GM11168 (cell line): ENCODE data around the gene NME3.
"Not testable (repeated sequence)": the region's sequence is repeated elsewhere in the genome, so short reads cannot be mapped to it uniquely, and the experiment has no call there.

Source experiments
- in situ Hi-C: fragments of 300-500 bp; cut with MboI; formaldehyde crosslinking; loops from one replicate; pipeline ENCODE4 v1.12.0; 2022; ENCODE audit warnings: low sequenced_read_pairs; ENCODE audit not compliant: unreplicated experiment

NME3 gene

GRCh38 chr16:1771188-1771863, at the start of gene NME3:
TSS of gene NME3 (minus strand) at chr16:1771543. CDS start at chr16:1771534, 9 bp downstream.
- in situ Hi-C loops, result no loop called here

GRCh38 chr16:1820946-1821290, 49.6 kb upstream of the NME3 start:
- in situ Hi-C loops, result no loop called here

GRCh38 chr16:1820096-1820945, 49.0 kb upstream of the NME3 start:
- in situ Hi-C loops, result no loop called here

- in situ Hi-C loops, result no loop called here
Observed at GRCh38 chr16:1819611-1820010, 48.3 kb upstream of the NME3 start.

GRCh38 chr16:1818873-1819525, 47.7 kb upstream of the NME3 start:
- in situ Hi-C loops, result no loop called here

- in situ Hi-C loops, result no loop called here
Observed at GRCh38 chr16:1818204-1818872, 47.0 kb upstream of the NME3 start.

- in situ Hi-C loops, result no loop called here
Observed at GRCh38 chr16:1817716-1818115, 46.4 kb upstream of the NME3 start.

GRCh38 chr16:1817276-1817589, 45.9 kb upstream of the NME3 start:
- in situ Hi-C loops, result no loop called here

GRCh38 chr16:1816396-1817275, 45.3 kb upstream of the NME3 start:
- in situ Hi-C loops, result no loop called here

- in situ Hi-C loops, result no loop called here
Observed at GRCh38 chr16:1815461-1815860, 44.1 kb upstream of the NME3 start.

GRCh38 chr16:1812732-1813163, 41.4 kb upstream of the NME3 start:
- in situ Hi-C loops, result no loop called here

GRCh38 chr16:1810536-1810935, 39.2 kb upstream of the NME3 start:
- in situ Hi-C loops, result no loop called here

GRCh38 chr16:1810106-1810505, 38.8 kb upstream of the NME3 start:
- in situ Hi-C loops, result no loop called here

- in situ Hi-C loops, result no loop called here
Observed at GRCh38 chr16:1809281-1809801, 38.0 kb upstream of the NME3 start.

- in situ Hi-C loops, result no loop called here
Observed at GRCh38 chr16:1808691-1809090, 37.3 kb upstream of the NME3 start.

GRCh38 chr16:1807626-1808025, 36.3 kb upstream of the NME3 start:
- in situ Hi-C loops, result no loop called here

GRCh38 chr16:1800701-1801100, 29.4 kb upstream of the NME3 start:
- in situ Hi-C loops, result no loop called here

- in situ Hi-C loops, result not testable (repeated sequence)
Observed at GRCh38 chr16:1799263-1799662, 27.9 kb upstream of the NME3 start.

GRCh38 chr16:1794908-1795666, 23.7 kb upstream of the NME3 start:
- in situ Hi-C loops, result no loop called here
